Embryonic facial prominence (tissue), 1 donor: Measurements from ENCODE around the gene MAD1L1.
A peak's percentile ranks its signal among the peaks of the same experiment; 100 is the strongest.

Source experiments
- DNase-seq: peaks from one replicate; pipeline ENCODE4 v3.0.0-alpha.2; 2016; ENCODE audit errors: extremely low spot score

Gene MAD1L1

DNA sequence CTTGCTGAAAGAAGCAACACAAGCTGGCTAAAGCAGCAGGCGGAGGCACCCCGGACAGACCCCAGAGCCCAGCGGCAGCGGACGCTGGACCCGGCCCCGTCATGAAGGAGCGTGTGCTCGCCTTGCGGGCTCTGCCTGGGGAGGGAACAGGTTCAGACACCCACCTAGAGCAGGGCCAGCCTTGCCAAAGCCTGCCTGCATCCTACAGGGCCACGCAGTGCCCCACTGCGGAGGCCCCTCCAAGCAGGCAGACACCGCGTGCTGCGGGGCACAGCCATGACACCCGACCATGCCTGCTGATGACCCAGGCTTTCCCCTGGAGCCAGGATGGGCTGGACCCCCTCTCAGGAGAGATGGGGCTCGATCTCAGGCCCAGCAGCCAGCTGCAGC, 91.7 kb downstream of the MAD1L1 start:
- DNase-seq = no peak

DNA sequence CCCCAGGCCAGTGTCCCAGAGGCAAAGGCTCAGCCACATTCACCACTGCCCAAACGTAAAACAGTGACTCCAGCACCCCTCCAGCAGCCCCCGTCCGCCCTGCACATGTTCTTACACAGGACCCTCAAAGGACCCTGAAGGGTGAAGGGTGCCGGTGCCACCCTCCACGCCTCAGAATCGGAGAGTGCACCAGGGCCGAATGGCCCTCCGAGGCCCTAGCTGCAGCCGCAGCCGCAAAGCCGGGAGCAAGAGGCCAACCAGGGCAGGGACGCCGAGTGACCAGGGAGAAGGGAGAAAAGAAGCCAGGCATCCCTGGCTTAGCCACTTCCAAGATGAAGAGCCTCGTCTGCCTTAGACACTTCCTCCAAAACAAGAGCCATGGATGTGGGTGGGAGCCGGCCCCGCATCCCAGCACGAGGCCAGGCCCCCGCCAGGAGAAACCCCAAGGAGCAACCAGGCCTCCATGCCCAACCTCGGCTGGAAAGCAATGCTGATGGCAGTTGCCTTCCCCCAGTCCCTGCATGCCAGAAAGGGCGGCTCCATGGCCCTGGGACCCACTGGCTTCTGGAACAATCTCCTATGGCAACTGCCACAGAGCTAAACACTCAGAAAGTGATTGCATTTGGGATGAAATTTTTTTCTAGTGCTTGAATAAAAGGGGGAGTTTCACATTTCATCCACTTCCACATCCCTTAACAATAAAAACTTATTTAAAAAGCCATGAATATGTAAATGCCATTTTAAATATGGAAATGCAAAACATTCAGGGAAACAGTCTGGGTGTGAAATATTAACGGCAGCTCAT, 92.3 kb downstream of the MAD1L1 start:
- DNase-seq = peak; percentile 9

DNA sequence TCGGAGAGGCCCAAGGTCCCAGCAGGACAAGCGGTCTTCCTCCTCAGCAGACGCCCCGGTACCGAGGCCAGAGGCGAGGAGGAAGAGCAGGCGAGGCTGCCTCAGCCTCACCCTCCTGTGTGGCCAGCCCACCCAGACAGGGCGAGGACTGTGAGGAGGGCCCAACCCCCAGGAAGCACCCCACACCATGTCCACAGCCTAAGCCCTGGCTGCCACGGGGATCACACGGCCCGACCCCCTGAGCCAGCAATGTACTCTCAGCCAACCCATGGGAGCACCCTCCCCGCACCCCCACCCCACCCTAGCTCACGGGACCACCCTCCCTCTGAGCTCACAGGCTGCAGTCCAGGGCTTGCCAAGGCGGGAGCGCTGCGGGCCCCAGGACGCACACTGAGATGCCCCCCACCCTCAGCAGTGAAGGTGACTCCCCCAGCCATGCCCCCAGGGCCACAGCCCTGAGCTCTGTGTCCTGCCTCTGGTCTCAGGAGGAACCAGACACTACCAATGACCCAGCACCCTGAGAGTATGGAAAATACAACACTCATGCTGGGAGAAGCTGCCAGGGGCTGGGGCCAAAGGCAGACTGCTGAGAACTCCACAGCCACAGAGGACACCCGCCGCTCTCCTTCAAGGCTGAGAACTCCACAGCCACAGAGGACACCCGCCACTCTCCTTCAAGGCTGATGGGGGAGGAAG, 93.6 kb downstream of the MAD1L1 start:
- DNase-seq = no peak

DNA sequence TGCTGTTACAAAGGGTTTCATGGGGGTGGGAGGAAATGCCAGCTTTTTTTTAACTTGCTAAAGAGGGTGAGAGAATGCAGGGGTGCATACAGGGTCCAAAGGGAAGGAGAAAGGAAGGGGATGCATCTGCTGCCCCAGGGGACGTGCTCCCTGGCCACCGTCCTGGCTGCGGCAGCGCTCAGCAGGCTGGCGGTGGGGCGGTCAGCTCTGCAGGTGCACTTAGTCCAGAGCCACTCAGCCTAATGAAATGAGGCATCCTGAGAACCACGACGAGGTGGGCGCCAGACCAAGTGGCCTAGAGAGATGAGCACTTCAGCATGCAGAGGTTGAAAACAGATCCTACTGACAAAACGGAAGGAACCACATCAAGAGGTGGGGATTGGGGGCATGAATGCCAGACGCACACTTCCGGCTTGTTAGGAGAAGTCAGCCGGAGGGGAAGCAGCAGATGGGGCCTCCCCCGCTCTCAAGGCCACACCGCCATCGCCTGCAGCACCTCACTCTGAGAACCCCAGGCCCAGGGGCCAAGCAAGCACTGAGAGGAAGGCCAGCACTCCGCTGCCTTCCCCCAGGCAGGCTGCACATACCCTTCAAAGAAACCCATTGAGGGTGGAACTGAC, 94.5 kb downstream of the MAD1L1 start:
- DNase-seq = no peak

DNA sequence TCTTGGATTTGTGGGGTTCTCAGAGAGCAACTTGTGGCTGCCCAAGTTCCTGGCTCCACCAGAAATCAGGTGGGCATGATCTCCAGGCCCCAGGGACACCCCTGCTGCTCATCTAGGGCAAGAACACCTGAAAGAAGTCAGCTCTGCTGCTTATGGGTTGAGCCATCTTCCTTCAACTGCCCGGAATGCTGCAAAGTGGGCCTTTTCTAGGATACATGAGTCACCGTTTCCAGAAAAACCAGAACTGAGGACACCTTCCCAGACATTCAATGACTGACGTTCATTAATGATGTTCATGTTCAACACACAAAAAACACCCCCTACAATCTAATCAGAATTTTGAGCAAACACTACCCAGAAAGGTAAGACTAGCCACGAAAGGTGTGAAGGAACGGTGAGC, 98.0 kb downstream of the MAD1L1 start:
- DNase-seq = no peak

DNA sequence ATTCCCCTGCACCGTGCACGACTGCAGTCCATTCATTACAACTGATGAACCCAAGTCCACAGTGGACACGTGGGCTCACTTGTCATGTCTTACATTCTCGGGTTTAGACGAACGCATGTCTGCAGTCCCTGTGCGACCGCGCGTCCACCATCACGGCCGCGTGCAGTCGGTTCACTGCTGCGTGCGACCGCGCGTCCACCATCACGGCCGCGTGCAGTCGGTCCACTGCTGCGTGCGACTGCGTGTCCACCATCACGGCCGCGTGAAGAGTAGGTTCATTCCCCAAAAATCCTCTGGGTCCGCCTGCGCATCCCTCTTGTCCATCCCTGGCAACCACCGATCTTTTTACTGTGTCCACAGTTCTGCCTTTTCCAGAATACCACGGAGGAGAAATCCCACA, 100.5 kb downstream of the MAD1L1 start:
- DNase-seq = no peak

DNA sequence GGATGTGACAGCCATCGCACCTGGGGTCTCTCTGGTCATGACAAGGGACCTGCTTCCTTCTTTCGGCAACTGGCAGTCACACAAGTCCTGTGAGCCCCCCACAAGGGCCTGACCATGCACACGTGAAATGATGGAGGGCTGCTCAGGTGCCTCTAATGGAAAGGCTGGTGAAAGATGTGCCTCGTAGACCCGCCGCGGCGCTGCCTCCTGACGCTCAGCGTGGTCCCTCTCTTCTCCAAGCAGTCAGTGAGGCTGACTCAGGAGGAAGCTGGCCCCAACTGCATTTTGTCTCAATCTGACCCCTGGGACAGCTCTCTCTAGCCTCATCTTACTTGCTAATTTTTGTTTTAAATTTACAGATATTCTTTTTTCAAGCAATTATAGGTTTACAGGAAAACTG, 100.9 kb downstream of the MAD1L1 start:
- no peak for DNase-seq

DNA sequence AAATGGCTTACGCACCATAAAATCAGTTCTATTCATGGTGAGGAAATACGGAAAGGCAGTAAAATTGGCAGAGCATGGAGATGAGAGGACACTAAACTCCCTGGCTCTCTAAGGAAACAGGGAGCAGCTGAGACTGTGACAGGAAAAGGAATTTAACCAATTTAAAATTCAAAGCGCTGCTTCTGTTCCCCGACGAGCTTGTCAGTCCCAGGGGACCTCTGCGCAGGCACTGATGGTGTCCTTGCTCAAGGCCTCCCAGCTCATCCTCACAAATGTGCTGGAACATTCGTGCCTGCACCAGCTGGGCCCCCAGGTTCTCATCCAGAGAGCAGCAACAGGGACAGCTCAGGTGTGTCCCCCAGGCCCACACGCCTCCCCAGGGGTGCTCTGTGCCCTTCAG, 101.4 kb downstream of the MAD1L1 start:
- DNase-seq = no peak

DNA sequence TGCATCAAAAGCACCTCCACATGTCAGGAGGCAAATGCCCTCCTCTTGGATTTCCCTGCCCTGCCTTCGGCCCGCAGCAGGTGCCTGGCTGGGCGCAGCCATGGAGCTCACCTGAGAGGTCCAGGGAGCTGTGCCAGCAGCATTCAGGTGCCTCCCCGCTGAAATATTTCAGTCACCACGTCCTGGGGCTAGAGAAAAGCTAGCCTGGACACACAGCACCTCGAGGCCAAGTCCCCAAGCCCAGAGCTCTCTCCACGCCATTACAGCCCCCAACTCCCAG, 102.7 kb downstream of the MAD1L1 start:
- DNase-seq = no peak

DNA sequence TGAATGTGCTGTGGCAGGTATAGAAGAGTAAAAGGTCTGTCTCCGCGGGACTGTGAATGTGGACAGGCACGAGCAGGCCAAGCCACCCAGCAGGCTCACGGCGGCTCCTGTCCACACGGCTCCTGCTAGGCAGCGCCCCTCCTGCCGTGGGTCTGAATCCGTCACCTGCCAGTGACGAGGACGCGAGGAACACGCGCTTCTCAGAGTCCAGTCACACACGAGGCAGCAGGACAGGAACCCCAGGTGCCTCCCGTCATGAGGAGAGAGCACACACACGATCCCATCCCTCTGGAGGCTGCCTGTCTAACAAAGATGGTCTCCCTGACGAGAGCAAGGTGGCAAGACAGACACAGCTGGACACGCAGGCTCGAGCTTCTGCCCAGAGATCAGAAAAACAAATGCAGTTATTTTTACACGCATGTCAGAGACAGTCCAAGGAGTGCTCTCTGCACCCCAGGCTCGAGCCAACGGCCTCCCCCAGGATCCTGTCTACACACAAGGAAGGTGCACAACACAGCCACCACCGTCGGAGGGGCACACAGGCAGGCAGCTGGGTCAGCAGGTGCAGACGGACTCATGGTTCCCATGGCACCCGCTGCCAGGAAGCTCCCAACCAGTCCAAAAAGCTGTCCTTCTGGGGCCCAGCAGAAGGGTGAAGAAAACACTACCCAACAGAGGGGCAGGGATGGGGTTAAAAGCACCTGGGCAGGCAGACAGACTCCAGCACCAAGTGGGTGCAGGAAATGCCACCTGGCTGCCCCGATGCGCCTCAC, 103.2 kb downstream of the MAD1L1 start:
- DNase-seq = no peak

DNA sequence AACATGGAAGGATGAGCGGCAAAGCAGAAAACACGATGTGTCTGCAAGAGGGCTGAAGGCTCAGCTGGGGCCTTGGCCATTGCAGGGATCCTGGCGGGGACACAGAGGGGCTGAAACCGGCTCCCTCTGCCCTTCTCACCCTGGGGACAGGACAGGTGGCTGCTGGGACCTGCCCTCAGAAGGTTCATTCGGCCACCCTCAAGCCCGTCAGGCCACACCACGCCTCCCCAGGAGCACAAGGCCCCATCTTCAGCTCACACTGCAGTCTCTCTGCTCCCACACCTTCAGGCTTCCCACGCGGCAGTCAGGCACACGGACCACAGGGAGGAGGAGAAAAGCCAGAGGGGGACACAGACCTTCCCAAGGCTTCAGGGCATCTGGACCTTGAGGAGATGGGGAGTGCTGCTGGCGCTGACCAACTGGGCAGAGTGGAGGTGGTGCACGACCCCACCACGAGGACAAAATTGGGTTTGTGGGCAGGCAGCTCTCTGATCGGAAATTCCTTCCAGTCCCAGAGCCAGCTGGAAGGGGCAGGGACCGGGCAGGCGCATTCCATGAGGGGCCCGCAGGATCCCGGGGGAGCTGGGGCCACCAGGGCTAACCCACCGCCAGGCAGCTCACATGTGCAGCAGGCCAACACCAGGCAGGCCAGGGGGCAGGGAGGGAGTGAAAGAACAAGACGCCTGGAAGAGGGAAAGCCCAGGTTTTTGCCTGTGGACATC, 104.0 kb downstream of the MAD1L1 start:
- DNase-seq = no peak

DNA sequence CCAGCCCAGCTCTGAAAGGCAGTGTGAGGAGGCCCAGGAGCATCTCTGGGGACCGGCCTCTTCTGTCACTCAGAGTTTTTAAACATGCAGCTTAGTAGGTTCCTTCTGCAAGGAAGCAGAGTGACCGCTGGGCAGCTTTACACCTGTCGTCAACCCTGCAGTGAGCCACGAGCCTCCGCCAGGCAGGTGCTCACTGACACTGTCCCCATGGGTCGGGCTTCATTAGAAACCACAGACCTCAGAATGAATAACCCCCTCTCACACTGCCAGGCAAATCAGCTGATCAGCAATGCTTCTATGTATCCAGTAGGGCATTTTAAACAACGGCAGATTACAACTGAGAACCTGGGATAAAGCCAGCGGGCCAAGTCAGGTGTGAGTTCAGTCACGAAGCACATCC, 106.1 kb downstream of the MAD1L1 start:
- DNase-seq = no peak

DNA sequence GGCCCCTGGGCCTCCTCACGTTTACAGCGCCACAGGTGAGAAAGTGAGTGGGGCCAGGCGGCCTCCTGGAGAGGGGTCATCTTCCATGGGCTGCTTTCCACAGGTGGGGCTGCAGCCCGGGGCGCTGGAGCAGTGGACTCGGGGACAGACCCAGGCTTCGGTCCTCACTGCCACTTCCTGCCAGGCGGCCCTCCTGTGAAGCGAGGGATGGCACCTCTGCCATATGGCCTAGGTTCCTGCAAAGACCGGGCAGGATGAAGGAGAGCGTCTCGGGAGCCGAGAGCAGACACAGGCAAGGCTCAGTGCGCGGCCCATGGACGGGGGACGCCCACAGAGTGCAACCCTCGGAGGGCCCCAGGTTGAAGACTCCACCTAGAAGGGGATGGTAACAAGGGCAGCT, 106.8 kb downstream of the MAD1L1 start:
- no peak for DNase-seq

DNA sequence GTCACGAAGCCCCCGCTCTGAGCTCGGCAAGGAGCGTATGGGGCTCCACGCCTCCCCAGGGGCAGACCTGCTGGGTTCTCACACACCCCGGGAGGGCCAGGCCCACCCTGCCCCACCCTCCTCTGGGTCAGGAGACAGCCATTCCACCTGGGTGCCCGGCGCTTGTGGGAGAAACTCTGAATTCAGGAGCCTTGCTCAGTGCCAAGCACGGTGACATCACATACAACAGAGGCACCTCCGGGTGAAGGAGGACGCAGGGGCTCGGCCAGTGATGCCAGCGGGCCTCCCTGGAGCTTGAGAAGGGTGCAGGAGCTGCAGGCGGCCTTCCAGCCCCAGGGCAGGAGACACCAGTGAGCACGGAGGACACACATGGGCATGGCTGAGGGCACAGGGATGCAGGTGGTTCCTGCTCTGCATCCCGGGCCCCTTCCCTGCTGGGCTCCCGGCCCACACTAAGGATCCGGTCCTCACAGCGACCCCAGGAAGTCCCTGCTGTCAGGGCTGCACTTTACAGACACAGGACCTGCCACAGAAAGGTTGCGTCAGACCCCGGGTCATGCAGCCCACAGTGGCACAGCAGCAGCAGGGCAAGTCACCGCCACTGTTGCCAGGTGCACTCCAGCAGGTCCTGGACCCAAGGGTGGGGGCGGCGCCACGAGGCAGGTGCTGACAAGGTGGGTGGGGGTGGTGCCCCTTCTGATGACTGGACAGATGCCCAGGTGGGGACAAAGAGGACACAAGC, 108.0 kb downstream of the MAD1L1 start:
- no peak for DNase-seq

DNA sequence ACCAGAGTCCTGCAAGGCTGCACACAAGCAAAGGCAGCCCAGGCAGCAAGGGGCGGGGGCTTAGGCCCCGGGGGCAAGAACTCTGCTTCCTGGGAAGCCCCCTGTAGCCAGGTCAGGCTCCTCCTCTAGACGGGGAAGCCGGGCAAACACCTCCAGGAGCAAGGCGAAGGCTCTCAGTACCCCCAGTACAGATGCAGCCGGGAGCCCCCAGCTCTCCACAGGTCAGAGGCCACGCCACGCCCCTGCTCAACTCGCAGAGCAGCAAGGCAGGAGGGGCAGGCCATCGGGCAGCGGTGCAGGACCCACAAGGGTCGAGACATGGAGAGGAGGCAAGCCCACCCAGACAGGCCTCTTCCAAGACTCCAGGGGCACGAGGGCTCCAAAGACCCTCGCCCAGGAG, 108.8 kb downstream of the MAD1L1 start:
- DNase-seq = no peak

DNA sequence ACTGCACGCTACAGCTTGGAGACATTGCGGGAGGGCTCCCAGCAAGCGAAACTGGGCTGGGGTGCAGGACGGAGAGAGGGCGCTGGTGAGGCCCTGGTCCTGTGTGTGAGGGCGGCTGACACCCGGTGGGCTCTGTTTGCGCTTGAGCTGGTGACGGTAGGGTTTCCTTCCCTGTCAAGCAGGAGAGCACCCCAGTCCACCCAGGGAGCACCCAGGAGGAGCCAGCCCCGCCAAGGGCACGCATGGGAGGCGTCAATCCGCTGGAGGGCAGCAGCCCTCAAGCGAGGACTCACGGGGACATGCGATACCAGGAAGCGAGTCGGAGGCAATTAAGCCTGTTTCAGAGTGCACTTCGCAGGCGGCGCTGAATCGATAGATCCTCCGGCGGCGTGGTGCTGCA, 109.4 kb downstream of the MAD1L1 start:
- DNase-seq = no peak

DNA sequence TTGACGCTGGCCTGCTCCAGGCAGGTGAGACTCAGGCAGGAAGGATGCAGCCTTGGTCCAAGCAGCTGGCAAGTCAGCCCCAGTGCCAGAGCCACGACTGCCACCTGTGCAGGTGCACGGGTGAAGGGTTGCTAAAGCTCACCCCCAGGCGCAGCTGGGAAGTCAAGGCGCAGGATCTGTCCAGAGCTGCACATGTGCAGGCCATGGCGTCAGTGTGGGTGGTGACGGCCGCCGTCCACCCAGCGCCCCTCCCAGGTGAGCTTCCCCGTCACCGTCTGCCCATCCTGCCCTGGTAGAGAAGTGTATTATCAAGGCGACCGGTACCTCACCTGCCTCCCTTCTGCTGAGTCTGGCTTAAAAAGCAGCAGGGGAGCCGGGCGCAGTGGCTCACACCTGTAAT, 110.1 kb downstream of the MAD1L1 start:
- no peak for DNase-seq

DNA sequence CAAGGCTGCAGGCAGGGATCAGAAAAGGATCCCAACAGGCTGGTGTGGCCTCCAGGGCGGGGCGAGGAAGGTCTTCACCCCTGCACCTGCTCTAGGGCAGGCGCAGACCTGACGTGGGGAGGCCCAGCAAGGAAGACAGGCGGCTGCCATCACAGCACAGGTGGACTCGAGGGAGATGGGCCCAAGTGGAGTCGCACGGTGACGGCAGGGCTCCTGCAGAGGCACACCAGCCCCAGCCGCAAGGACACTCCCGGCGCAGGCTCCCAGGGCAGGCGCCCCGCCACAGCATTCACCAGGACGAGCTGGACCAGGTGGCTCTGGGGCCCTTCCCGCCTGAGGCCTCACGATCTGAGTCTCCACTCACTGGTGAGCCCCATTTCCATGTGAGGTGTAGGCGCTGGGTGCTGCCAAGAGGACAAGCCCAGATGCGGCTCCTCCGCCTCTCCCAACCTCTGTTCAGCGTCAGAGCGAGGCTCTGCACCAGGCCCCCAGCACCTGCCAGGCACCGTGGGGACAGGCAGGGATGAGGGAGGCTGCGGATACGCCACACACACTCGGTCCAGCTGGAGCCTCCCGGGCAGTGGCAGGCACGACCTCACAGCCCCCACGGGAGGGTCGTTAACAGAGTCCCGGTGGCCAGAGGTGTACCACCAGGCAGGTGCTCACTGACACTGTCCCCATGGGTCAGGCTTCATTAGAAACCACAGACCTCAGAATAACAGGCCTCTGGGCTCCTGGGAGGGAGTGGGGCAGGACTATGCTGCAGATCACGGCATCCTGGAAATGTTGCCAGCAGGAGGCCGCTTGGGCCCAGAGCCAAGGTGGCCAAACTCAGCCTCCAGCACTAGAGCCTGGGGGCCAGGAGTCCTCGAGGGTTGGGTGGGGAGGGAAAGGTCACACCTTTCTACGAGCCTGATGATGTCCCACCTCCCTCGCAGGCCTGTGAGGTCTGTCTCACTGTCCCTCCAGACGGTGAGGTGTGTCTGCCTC, 111.6 kb downstream of the MAD1L1 start:
- no peak for DNase-seq

DNA sequence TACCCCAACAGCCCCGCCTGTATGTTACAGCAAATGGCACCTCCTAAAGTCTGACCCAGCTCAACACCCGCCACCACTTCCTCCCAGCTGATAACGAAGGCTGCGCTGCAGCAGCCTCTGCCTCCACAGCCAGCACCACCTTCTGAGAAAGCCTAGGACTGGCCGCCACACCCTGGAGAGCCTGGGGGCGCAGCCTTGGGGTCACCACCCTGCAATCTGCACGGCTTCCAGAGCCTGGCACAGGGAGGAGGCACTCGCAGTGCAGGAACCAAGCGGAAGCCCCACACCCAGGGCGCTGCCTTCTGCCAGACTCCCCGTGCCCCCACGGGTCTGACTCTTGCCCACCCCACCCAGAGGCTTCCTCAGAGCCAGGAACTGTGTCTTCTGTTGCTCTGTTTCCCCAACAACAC, 112.5 kb downstream of the MAD1L1 start:
- DNase-seq = no peak

DNA sequence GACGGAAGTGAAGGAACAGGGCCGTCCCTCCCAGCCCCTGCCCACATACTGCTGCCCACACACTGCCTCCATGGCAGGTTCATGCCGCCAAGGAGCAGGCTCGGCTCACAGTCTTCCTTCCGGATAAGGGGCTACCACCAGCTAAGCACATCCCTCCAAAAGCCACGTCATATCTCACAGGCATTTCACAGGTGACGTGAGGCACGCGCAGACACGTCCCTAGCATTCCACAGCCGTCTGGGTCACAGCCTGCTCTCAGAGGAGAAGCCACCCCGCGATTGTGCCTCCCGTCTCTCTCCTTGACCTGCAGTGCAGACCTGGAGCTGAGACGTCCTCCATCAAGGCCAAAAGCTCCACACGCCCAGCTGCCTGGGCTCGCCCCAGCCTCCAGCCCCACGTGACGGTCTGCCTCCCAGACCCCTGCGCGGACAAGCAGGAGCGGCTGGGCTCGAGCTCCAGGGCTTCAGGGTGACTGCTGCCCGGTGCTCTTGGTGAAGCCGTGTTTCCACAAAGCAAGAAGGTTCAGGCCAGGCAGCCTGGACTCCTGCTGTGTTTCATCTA, 114.0 kb downstream of the MAD1L1 start:
- no peak for DNase-seq
